LNCAP (cell line): ENCODE results near the gene VENTX.

Experiments
- CTCF ChIP-seq: fragments of 450-650 bp; IDR thresholded peaks from 2 replicates; pipeline ENCODE4 v1.5.1; 2017; ENCODE audit warnings: mild to moderate bottlenecking

VENTX gene

DNA sequence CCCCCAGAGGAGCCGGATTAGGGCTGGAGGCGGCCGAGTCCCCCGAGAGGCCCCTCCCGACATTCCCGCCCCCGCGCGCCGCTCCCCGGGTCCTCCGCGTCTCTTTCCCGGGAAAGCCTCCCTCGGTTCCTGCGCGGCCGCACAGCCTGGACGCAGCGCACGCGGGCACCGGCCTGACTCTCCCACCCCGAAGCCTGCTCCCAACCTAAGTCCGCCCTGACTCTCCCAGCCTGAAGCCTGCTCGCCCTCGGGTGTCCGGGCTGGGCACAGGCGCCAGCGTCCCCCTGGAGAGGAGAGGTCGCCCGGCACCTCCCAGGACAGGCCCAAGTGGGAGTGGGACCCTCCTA, 441 bp upstream of the VENTX start:
- TF ChIP-seq CTCF: no peak

- TF ChIP-seq CTCF: no peak
Observed at GRCh38 chr10:133238466-133238804, 780 bp downstream of the VENTX start.

DNA sequence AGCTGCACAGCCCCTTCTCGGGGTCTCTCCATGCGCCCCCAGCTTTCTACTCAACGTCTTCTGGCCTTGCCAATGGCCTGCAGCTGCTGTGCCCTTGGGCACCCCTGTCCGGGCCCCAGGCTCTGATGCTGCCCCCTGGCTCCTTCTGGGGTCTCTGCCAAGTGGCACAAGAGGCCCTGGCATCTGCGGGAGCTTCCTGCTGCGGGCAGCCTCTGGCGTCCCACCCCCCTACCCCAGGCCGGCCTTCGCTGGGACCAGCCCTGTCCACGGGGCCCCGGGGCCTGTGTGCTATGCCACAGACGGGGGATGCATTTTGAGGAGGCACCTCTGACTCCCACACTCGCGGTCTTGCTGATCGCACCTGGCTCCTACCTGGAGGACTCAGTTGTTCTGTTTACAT, 2.3 kb downstream of the VENTX start:
- TF ChIP-seq CTCF: no peak

GRCh38 chr10:133241501-133242205, 4.0 kb downstream of the VENTX start:
- no peak for TF ChIP-seq CTCF

DNA sequence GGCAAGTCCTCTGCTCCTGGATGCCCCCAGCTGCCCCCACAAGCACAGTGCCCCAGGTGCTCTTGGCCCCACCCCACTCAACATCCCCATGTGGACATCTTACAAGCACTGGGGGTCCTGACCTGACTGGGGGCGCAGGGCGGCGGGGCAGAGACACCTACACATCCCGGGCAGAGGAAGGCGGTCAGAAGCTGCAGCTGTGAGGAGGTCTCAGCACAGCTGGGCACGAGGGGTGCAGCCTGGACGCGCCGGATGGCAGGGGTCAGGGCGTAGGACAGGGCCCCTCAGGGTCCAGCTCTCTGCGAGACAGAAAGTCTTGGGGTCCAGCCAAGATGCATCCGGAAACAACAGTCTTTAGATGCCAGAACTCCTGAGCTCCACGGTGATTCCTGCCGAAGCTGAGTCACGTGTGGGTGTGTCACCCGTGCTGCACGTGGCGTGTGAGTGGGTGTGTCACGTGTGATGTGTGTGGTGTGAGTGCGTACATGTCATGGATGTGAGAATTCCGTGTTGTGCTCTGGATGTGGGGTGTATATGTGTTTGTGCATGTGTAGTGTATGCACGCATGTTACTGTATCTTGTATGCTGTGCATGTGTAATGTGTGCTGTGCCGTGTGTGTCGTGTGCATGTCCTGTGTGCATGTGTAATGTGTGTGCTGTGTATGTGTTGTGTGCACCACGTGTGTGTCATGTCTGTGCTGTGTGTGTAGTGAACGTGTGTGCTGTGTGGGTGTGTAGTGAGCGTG, 5.1 kb downstream of the VENTX start:
- no peak for TF ChIP-seq CTCF

DNA sequence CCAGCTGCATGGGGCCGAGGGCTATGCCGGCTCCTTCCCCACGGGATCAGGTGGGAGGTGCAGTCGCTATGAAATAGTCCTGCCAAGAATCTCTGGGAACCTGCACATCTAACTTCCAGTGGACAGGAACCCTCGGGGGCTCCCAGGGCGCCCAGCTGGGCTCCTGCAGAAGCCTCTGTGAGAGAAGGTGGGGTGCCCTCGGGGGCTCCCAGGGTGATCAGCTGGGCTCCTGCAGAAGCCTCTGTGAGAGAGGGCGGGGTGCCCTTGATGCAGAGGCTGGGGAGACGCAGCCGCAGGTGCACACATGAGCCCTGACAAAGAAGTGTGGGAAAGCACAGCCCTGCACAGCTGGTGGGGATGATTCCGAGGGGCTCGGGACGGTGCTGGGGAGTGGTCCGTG, 5.9 kb downstream of the VENTX start:
- TF ChIP-seq CTCF: no peak

- no peak for TF ChIP-seq CTCF
Observed at GRCh38 chr10:133245439-133246235, 8.0 kb downstream of the VENTX start.
